HG03025 (cell line): ENCODE measurements around the gene GPR17.

Experiments used
- ATAC-seq: cut with Tn5 transposase; IDR thresholded peaks from one replicate; pipeline ENCODE4 v1.9.1; 2021; ENCODE audit warnings: mild to moderate bottlenecking, moderate library complexity; ENCODE audit not compliant: unreplicated experiment, low FRiP score

GPR17 gene

GRCh38 chr2:127652786-127653357, 6.9 kb downstream of the GPR17 start:
- no peak for ATAC-seq

- no peak for ATAC-seq
These were observed 7.6 kb downstream of the GPR17 start for GRCh38 chr2:127653421-127654083.

- no peak for ATAC-seq
These were observed 8.3 kb downstream of the GPR17 start for GRCh38 chr2:127654084-127654837.

GRCh38 chr2:127654838-127655175, 8.9 kb downstream of the GPR17 start:
- no peak for ATAC-seq

GRCh38 chr2:127655209-127656073, 9.5 kb downstream of the GPR17 start:
- ATAC-seq, result no peak

GRCh38 chr2:127656569-127657231, 10.7 kb downstream of the GPR17 start:
- ATAC-seq, result no peak

- ATAC-seq, result no peak
These were observed 11.3 kb downstream of the GPR17 start for GRCh38 chr2:127657232-127657595.

GRCh38 chr2:127658146-127658545, 12.2 kb downstream of the GPR17 start:
- no peak for ATAC-seq

- no peak for ATAC-seq
These were observed 12.9 kb downstream of the GPR17 start for GRCh38 chr2:127658641-127659407.

GRCh38 chr2:127659408-127660290, 13.7 kb downstream of the GPR17 start:
- ATAC-seq, result no peak

GRCh38 chr2:127660291-127660578, 14.3 kb downstream of the GPR17 start:
- no peak for ATAC-seq

- no peak for ATAC-seq
These were observed 15.2 kb downstream of the GPR17 start for GRCh38 chr2:127661072-127661649.

- no peak for ATAC-seq
These were observed 16.1 kb downstream of the GPR17 start for GRCh38 chr2:127661949-127662510.

GRCh38 chr2:127662937-127663565, 17.1 kb downstream of the GPR17 start:
- ATAC-seq, result no peak

GRCh38 chr2:127663566-127664064, 17.7 kb downstream of the GPR17 start:
- no peak for ATAC-seq

GRCh38 chr2:127664065-127664894, 18.3 kb downstream of the GPR17 start:
- no peak for ATAC-seq

- no peak for ATAC-seq
These were observed 18.9 kb downstream of the GPR17 start for GRCh38 chr2:127664895-127665225.
